HepG2 (cell line): ENCODE measurements around the gene MTHFD1. TPM values are rescaled to one million over a fixed set of nuclear protein-coding genes. Genes with fewer than 3 reads are reported as not detected.
A peak's percentile ranks its signal among the peaks of the same experiment; 100 is the strongest.

Source experiments
- AHR ChIP-seq: IDR thresholded peaks from 2 replicates; pipeline ENCODE4 v1.6.1; 2018; ENCODE audit warnings: missing genetic modification reagents, missing compliant biosample characterization
- ARNT ChIP-seq: fragments of 450-650 bp; IDR thresholded peaks from 2 replicates; pipeline ENCODE4 v1.6.1; 2017
- CC2D1A ChIP-seq: sonication (generic); formaldehyde crosslinking; IDR thresholded peaks from 2 replicates; pipeline ENCODE4 v1.8.1; 2023; ENCODE audit warnings: mild to moderate bottlenecking, missing genetic modification reagents
- GABPA ChIP-seq, 2 experiments: IDR thresholded peaks; 2 replicates each; pipeline ENCODE4 v1.6.1; 2011 to 2016; ENCODE audit warnings: low read depth in 2 of 2, low read length in 1 of 2, missing biosample characterization in 1 of 2, missing genetic modification characterization in 1 of 2
- GLMP ChIP-seq: sonication (generic); formaldehyde crosslinking; IDR thresholded peaks from 2 replicates; pipeline ENCODE4 v1.9.0; 2021; ENCODE audit warnings: missing genetic modification reagents, mild to moderate bottlenecking, borderline replicate concordance
- GMEB2 ChIP-seq: IDR thresholded peaks from 2 replicates; pipeline ENCODE4 v1.6.1; 2016; ENCODE audit warnings: missing biosample characterization, missing genetic modification reagents, low read depth
- RBM39 ChIP-seq: fragments of 200-400 bp; formaldehyde crosslinking; IDR thresholded peaks from one replicate; pipeline ENCODE4 v1.6.1; 2018; ENCODE audit warnings: antibody characterized with exemption, mild to moderate bottlenecking, low read depth, low read length; ENCODE audit not compliant: poor library complexity, severe bottlenecking
- YEATS2 ChIP-seq: sonication (generic); formaldehyde crosslinking; IDR thresholded peaks from 2 replicates; pipeline ENCODE4 v1.4.0; 2020; ENCODE audit warnings: missing genetic modification reagents, borderline replicate concordance
- ZBTB49 ChIP-seq: sonication (generic); formaldehyde crosslinking; IDR thresholded peaks from 2 replicates; pipeline ENCODE4 v1.4.0; 2020; ENCODE audit warnings: missing genetic modification reagents, borderline replicate concordance
- ZKSCAN8 ChIP-seq: IDR thresholded peaks from 2 replicates; pipeline ENCODE4 v1.6.1; 2016; ENCODE audit warnings: borderline replicate concordance, missing genetic modification reagents, missing compliant biosample characterization
- ZNF292 ChIP-seq: sonication (generic); formaldehyde crosslinking; IDR thresholded peaks from 2 replicates; pipeline ENCODE4 v1.8.1; 2022; ENCODE audit warnings: mild to moderate bottlenecking, low read depth, missing genetic modification reagents, borderline replicate concordance
- ZNF484 ChIP-seq: sonication (generic); formaldehyde crosslinking; IDR thresholded peaks from 2 replicates; pipeline ENCODE4 v1.5.1; 2020; ENCODE audit warnings: mild to moderate bottlenecking, low read depth, missing genetic modification reagents, borderline replicate concordance
- ZNF513 ChIP-seq: sonication (generic); formaldehyde crosslinking; conservative IDR thresholded peaks from 2 replicates; pipeline ENCODE4 v1.5.0; 2020; ENCODE audit warnings: missing genetic modification reagents
- ZNF567 ChIP-seq: sonication (generic); formaldehyde crosslinking; IDR thresholded peaks from 2 replicates; pipeline ENCODE4 v1.8.1; 2023; ENCODE audit warnings: mild to moderate bottlenecking, missing genetic modification reagents, borderline replicate concordance
- ZNF572 ChIP-seq: sonication (generic); formaldehyde crosslinking; IDR thresholded peaks from 2 replicates; pipeline ENCODE4 v1.5.1; 2020; ENCODE audit warnings: mild to moderate bottlenecking, missing genetic modification reagents
- ZNF687 ChIP-seq: sonication (generic); formaldehyde crosslinking; IDR thresholded peaks from 2 replicates; pipeline ENCODE4 v1.5.1; 2020; ENCODE audit warnings: mild to moderate bottlenecking, missing genetic modification reagents, moderate library complexity
- ZNF841 ChIP-seq: sonication (generic); formaldehyde crosslinking; IDR thresholded peaks from 2 replicates; pipeline ENCODE4 v1.8.1; 2023; ENCODE audit warnings: missing genetic modification reagents, borderline replicate concordance
- polyA plus RNA-seq, 8 experiments: library from polyadenylated mRNA; depleted of rRNA in 3 of 8; stranded (reverse) in 7 of 8; unstranded in 1 of 8; fragments of >200 nt; fragmentation: Illumina TruSeq in 4 of 8; extraction: Trizol in 4 of 8; gene quantifications; 2 replicates each; pipeline versions ENCODE4 v1.2.1 to v1.2.3, GENCODE V29; 2011 to 2016; ENCODE audit warnings: low read depth in 4 of 8, missing spikeins in 1 of 8, mixed read lengths in 1 of 8; ENCODE audit not compliant: insufficient read depth in 1 of 8
- total RNA-seq, 5 experiments: library from RNA; depleted of rRNA; stranded (reverse); fragments of >200 nt; fragmentation: Illumina TruSeq; extraction: Trizol; gene quantifications; 2 replicates each; pipeline ENCODE4 v1.2.3, GENCODE V29; 2016; ENCODE audit warnings: low read depth in 1 of 5

Gene MTHFD1
- total and polyA plus RNA-seq, 2 of the 13 experiments (the other 11 are each of a cell fraction or from before 2014, with no cell fraction given) = 31.0 to 106 TPM

GRCh38 chr14:64504310-64504896 lies 116.2 kb downstream of the MTHFD1 start, which contains the start of gene ZBTB1 (continued):
- TF ChIP-seq GMEB2 (CRISPR knock-in tag) (no peak), ZKSCAN8 (0 out of 2 replicates have a peak, but pooled peaks have one; percentile 42), CC2D1A (0 out of 2 replicates have a peak, but pooled peaks have one; percentile 37), GABPA (IDR thresholded peaks at IDR 0.05; ENCODE audit: low read depth, low read length) (0 out of 2 replicates have a peak, but pooled peaks have one; percentile 14), GABPA (CRISPR knock-in tag; IDR thresholded peaks at IDR 0.05; ENCODE audit: low read depth) (no peak), YEATS2 (CRISPR knock-in tag) (no peak), ZNF513 (no peak), ZNF567 (CRISPR knock-in tag) (no peak), GLMP (no peak), ZNF484 (CRISPR knock-in tag) (0 out of 2 replicates have a peak, but pooled peaks have one; percentile 14), ARNT (no peak), RBM39 (peak; percentile 43), ZNF687 (CRISPR knock-in tag) (0 out of 2 replicates have a peak, but pooled peaks have one; percentile 7), ZBTB49 (0 out of 2 replicates have a peak, but pooled peaks have one; percentile 2), ZNF572 (CRISPR knock-in tag) (no peak), AHR (CRISPR knock-in tag) (no peak), ZNF292 (CRISPR knock-in tag) (no peak), ZNF841 (CRISPR knock-in tag) (no peak; the same call in 1 of the 2 replicates)
